Measurements from ENCODE around the gene FAM120B.

Gene FAM120B

GRCh38 chr6:170270984-170271593 is 35.5 kb upstream of the FAM120B start:
- DNase-seq (ENCODE audit: low spot score): no peak
- TF ChIP-seq, protein P1, sequence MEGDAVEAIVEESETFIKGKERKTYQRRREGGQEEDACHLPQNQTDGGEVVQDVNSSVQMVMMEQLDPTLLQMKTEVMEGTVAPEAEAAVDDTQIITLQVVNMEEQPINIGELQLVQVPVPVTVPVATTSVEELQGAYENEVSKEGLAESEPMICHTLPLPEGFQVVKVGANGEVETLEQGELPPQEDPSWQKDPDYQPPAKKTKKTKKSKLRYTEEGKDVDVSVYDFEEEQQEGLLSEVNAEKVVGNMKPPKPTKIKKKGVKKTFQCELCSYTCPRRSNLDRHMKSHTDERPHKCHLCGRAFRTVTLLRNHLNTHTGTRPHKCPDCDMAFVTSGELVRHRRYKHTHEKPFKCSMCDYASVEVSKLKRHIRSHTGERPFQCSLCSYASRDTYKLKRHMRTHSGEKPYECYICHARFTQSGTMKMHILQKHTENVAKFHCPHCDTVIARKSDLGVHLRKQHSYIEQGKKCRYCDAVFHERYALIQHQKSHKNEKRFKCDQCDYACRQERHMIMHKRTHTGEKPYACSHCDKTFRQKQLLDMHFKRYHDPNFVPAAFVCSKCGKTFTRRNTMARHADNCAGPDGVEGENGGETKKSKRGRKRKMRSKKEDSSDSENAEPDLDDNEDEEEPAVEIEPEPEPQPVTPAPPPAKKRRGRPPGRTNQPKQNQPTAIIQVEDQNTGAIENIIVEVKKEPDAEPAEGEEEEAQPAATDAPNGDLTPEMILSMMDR (IDR thresholded peaks at IDR 0.05; ENCODE audit: extremely low read depth, insufficient read depth, missing control alignments): no peak
- in situ Hi-C loops (cut with MboI; ENCODE audit: low pct_unique_long_range_greater_than_20kb, low sequenced_read_pairs, unreplicated experiment): no loop called here

DNA sequence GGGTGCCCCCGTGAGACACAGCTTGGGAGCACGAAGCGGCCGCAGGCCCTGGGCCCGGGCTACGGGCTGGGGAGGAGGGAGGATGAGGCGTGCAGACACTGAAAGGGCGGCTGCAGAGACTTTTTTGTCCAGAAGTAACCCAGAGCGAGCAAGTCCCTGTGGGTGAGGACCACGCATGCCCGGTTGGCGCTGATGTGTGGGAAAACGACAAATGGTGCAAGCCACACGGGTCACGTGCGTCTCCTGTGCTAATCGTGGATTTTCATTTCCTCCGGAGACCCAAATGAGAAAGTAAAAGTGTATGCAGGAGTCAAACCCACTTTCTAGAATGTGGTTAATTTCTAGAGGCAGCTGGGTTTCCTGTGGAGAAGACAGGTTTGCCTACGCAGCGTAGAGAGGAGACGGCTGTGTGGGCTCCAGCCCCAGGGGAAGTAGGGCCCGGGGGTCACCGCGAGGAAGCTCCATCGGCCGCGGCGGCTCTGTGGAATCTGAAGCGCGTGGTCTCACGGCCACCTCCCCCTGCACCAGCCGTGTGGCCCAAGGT is 34.7 kb upstream of the FAM120B start:
- TF ChIP-seq, protein P1 (IDR thresholded peaks at IDR 0.05; ENCODE audit: extremely low read depth, insufficient read depth, missing control alignments): no peak
- in situ Hi-C loops (cut with MboI; ENCODE audit: low pct_unique_long_range_greater_than_20kb, low sequenced_read_pairs, unreplicated experiment): no loop called here
- peak; percentile 93 for DNase-seq (ENCODE audit: low spot score)

- no peak for DNase-seq (ENCODE audit: low spot score)
- in situ Hi-C loops (cut with MboI; ENCODE audit: low pct_unique_long_range_greater_than_20kb, low sequenced_read_pairs, unreplicated experiment): no loop called here
- TF ChIP-seq, protein P1 (IDR thresholded peaks at IDR 0.05; ENCODE audit: extremely low read depth, insufficient read depth, missing control alignments): no peak
Observed at GRCh38 chr6:170272341-170273065, 34.1 kb upstream of the FAM120B start.

DNA sequence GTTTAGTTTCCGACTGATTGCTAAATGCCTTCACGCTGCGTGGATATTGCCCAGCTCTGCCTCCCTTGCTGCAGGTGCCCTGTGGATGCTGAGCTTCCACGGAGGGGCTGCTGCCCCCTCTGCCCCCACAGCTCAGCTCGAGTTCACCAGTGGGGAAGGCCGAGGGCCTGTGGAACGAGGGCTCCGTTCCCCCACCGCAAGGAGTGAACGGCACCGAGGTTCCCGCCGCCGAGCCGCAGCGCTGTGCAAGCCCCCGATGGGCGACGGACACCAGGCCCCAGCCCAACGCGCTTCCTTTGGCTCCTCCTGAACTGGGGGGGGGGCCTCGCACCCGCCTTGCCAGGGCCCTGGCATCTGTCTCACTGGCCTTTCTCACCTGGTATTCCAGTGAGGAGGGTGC is 33.4 kb upstream of the FAM120B start:
- in situ Hi-C loops (cut with MboI; ENCODE audit: low pct_unique_long_range_greater_than_20kb, low sequenced_read_pairs, unreplicated experiment): no loop called here
- TF ChIP-seq, protein P1 (IDR thresholded peaks at IDR 0.05; ENCODE audit: extremely low read depth, insufficient read depth, missing control alignments): no peak
- DNase-seq (ENCODE audit: low spot score): no peak

- TF ChIP-seq, protein P1 (IDR thresholded peaks at IDR 0.05; ENCODE audit: extremely low read depth, insufficient read depth, missing control alignments): no peak
- in situ Hi-C loops (cut with MboI; ENCODE audit: low pct_unique_long_range_greater_than_20kb, low sequenced_read_pairs, unreplicated experiment): no loop called here
- no peak for DNase-seq (ENCODE audit: low spot score)
Observed at GRCh38 chr6:170273681-170274080, 32.9 kb upstream of the FAM120B start.

DNA sequence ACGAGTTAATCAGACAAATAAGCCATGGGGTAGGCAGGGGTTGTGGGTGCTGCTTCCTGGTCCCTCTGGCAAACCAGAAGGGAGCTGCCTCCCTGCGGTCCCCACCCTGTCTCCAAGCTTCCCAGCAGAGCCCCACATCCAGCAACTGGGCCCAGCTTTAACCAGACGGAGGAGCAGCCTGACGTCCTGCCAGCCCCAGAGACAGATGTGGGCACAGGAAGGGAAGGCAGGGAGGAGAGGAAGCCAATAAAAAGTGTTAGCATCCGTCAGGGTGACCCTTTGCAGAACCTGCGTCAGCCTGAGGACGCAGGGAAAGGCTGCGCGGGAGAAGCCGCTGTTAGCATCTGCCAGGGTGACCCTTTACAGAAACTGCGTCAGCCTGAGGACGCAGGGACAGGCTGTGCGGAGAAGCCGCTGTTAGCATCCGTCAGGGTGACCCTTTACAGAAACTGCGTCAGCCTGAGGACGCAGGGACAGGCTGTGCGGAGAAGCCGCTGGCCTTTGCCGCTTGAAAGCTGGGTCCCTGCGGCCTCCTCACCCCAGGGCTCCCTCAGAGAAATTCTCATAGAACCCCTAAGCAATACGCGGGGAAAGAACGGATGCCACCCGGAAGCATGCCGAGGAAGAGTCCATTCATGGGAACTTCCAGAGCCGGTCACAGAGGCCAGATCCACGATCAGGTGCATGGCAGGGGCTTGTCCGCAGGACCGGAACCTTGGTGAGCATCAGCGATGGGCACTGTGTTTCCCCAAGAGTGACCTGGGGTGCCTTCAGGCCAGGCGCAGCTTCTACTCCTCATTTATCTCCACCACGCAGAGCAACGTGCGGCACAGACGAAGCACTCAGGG is 31.6 kb upstream of the FAM120B start:
- no peak for DNase-seq (ENCODE audit: low spot score)
- TF ChIP-seq, protein P1 (IDR thresholded peaks at IDR 0.05; ENCODE audit: extremely low read depth, insufficient read depth, missing control alignments): no peak
- in situ Hi-C loops (cut with MboI; ENCODE audit: low pct_unique_long_range_greater_than_20kb, low sequenced_read_pairs, unreplicated experiment): no loop called here
